Measurements from ENCODE around the gene CIB2. TPM values are rescaled to one million over a fixed set of nuclear protein-coding genes. Genes with fewer than 3 reads are reported as not detected.

Gene CIB2
- polyA plus RNA-seq, 1 of the 3 experiments (the other 2 are of a cell fraction): 39.6 TPM

DNA sequence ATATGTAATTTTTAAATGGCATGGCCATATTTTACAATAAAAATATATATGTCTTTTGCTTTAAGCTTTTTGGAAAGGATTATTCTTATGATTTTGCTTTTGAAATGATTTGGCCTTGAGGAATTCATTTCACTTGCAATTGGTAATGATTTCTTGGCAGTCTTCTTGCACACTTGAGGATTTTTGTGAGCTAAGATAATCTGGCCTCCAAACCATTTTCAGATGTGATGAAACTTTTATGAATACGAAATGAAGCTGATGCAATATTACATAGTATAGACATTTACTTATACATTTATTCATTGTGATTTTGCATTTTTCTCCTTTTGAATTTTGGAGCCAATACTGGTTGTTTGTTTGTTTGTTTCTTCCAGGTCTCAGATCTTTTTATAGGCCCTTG lies 45.3 kb downstream of the CIB2 start:
- peaks cover 13 to 20% of the 10 kb centered on the region in 2 experiments; a peak in 3 of 4 replicates for H3K4me1 ChIP-seq (ENCODE audit: control insufficient read depth in 1 of 2, insufficient read depth in 2 of 2, low read depth in 1 of 2, low read length in 1 of 2)
- H3K79me2 ChIP-seq (ENCODE audit: insufficient read depth): no peaks in the 10 kb centered on the region
- no peaks in the 10 kb centered on the region for H3K9me3 ChIP-seq
- H3K27me3 ChIP-seq (ENCODE audit: insufficient read depth): no peaks in the 10 kb centered on the region
- H3K4me2 ChIP-seq: 0 out of 2 replicates have a peak overlapping the region, but pooled peaks have one; percentile 25
- no peaks in the 10 kb centered on the region for H3F3A ChIP-seq (replicated peaks; ENCODE audit: insufficient read depth)
- TF ChIP-seq, protein P1, sequence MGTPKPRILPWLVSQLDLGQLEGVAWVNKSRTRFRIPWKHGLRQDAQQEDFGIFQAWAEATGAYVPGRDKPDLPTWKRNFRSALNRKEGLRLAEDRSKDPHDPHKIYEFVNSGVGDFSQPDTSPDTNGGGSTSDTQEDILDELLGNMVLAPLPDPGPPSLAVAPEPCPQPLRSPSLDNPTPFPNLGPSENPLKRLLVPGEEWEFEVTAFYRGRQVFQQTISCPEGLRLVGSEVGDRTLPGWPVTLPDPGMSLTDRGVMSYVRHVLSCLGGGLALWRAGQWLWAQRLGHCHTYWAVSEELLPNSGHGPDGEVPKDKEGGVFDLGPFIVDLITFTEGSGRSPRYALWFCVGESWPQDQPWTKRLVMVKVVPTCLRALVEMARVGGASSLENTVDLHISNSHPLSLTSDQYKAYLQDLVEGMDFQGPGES (IDR thresholded peaks at IDR 0.05; ENCODE audit: low read depth, low read length): no peak
- TF ChIP-seq POLR2AphosphoS5 (IDR thresholded peaks at IDR 0.05; ENCODE audit: low read depth, low read length) (no peak), FOSL2 (IDR thresholded peaks at IDR 0.05; ENCODE audit: borderline replicate concordance, low read depth) (peak; percentile 51; the same call in 1 of the 2 replicates), NFIC (IDR thresholded peaks at IDR 0.05; ENCODE audit: borderline replicate concordance) (peak; percentile 65), TCF12 (IDR thresholded peaks at IDR 0.05) (peak; percentile 76), EP300 (IDR thresholded peaks at IDR 0.05; ENCODE audit: borderline replicate concordance in 1 of 2, low read depth in 1 of 2, low read length in 1 of 2) (peak in 1 of 2 experiments; percentile 40; a peak in 1 of 4 replicates)
- TF ChIP-seq, protein P2, sequence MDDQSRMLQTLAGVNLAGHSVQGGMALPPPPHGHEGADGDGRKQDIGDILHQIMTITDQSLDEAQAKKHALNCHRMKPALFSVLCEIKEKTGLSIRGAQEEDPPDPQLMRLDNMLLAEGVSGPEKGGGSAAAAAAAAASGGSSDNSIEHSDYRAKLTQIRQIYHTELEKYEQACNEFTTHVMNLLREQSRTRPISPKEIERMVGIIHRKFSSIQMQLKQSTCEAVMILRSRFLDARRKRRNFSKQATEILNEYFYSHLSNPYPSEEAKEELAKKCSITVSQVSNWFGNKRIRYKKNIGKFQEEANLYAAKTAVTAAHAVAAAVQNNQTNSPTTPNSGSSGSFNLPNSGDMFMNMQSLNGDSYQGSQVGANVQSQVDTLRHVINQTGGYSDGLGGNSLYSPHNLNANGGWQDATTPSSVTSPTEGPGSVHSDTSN (IDR thresholded peaks at IDR 0.05): peak; percentile 52; the same call in 1 of the 2 replicates
- 32% methylated on average over 1 of the region's 1 CpG for WGBS (ENCODE audit: low lambda C conversion rate)
- no peak overlapping the region for H3K9ac ChIP-seq
- ChIA-PET CTCF (interaction anchor here (1.7 to 2.4 kb wide), 2 partner anchors 22 to 110 kb away, joined by 6 to 10 read pairs; no protein-coding TSS in a partner anchor), POLR2A (no interaction called here)
- H4K20me1 ChIP-seq (ENCODE audit: insufficient read depth): no peaks in the 10 kb centered on the region
- H2AFZ ChIP-seq (ENCODE audit: low read depth): no peak overlapping the region
- peak overlapping the region in 1 of 2 experiments; percentile 51; a peak in 2 of 4 replicates for H3K27ac ChIP-seq (ENCODE audit: low read depth in 2 of 2, low read length in 1 of 2)
- no peaks in the 10 kb centered on the region for H3K36me3 ChIP-seq (replicated peaks in 1 of 2; ENCODE audit: control insufficient read depth in 1 of 2, insufficient read depth in 2 of 2, low read length in 1 of 2)
- H3K9me2 ChIP-seq: no peaks in the 10 kb centered on the region
- no peak for DNase-seq
- no peak overlapping the region for H3K4me3 ChIP-seq (ENCODE audit: low read depth in 2 of 2, low read length in 1 of 2)

DNA sequence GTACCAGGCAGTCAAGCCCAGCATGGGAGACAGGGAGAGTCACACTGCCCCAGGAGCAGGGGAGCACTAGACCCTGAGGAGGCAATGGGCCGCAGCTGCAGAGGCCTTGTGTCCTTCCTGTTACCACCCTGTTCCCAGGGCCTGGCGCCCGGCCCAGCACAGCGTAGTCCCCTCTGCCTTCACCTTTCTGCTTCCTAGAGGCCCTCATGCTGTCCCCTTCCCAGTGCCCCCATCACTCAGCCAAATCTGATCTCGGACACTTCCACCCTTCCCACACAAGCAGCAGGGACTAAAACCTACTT lies 46.8 kb downstream of the CIB2 start:
- DNase-seq: no peak
- no peaks in the 10 kb centered on the region for H3F3A ChIP-seq (replicated peaks; ENCODE audit: insufficient read depth)
- CTCF ChIA-PET: interaction anchor here (1.6 kb wide), 1 partner anchor 117 kb away, joined by 5 read pairs; no protein-coding TSS in a partner anchor
- no peak overlapping the region for H3K4me3 ChIP-seq (ENCODE audit: low read depth in 2 of 2, low read length in 1 of 2)
- H3K36me3 ChIP-seq (replicated peaks in 1 of 2; ENCODE audit: control insufficient read depth in 1 of 2, insufficient read depth in 2 of 2, low read length in 1 of 2): no peaks in the 10 kb centered on the region
- no peak for TF ChIP-seq MEF2A (IDR thresholded peaks at IDR 0.05; ENCODE audit: borderline replicate concordance, low read depth)
- H3K9me2 ChIP-seq: no peaks in the 10 kb centered on the region
- no peak overlapping the region for H3K9ac ChIP-seq
- H2AFZ ChIP-seq (ENCODE audit: low read depth): no peak overlapping the region
- POLR2A ChIA-PET: interaction anchor here (1.4 kb wide), 1 partner anchor 17 kb away, joined by 3 read pairs; no protein-coding TSS in a partner anchor
- WGBS (ENCODE audit: low lambda C conversion rate): 93% methylated on average over 5 of the region's 5 CpGs
- no peaks in the 10 kb centered on the region for H3K27me3 ChIP-seq (ENCODE audit: insufficient read depth)
- peak overlapping the region in 1 of 2 experiments; percentile 6; a peak in 1 of 4 replicates for H3K27ac ChIP-seq (ENCODE audit: low read depth in 2 of 2, low read length in 1 of 2)
- no peaks in the 10 kb centered on the region for H3K79me2 ChIP-seq (ENCODE audit: insufficient read depth)
- H3K4me1 ChIP-seq (ENCODE audit: control insufficient read depth in 1 of 2, insufficient read depth in 2 of 2, low read depth in 1 of 2, low read length in 1 of 2): peaks cover 13 to 20% of the 10 kb centered on the region in 2 experiments; a peak in 3 of 4 replicates
- no peaks in the 10 kb centered on the region for H3K9me3 ChIP-seq
- H4K20me1 ChIP-seq (ENCODE audit: insufficient read depth): no peaks in the 10 kb centered on the region
- H3K4me2 ChIP-seq: no peak overlapping the region
